ENCODE data around the gene PRKAG3.

Gene PRKAG3

GRCh38 chr2:218837495-218837894, 5.9 kb upstream of the PRKAG3 start:
- no peak for DNase-seq

- no peak for DNase-seq
These were observed 3.1 kb upstream of the PRKAG3 start for GRCh38 chr2:218834685-218835084.

DNA sequence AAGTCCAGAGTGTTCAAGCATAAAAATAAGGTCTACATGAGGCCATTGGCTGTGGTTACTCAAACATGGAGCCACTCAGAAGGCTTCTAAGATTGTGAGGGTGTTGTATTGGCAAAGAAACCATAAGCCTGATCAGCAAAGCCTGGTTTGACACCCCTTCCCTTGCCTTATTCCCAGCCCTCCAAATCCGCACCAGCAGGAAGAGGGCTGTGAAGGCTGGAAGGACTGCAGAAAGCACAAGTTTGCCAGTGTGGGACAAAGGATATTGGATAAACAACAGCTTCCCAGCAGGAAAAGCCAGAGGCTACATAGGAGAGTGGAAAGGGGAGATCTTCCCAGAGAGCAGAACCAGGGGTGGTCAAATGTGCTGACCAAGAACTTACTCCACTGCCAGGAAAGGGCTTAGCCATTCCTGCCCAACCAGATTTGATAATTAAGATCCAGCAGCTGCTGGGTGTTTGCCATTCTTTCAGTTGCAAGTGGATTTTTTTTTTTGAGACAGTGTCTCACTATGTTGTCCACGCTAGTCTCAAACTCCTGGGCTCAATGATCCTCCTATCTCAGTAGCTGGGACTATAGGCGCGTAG, 1.5 kb upstream of the PRKAG3 start:
- no peak for DNase-seq

DNA sequence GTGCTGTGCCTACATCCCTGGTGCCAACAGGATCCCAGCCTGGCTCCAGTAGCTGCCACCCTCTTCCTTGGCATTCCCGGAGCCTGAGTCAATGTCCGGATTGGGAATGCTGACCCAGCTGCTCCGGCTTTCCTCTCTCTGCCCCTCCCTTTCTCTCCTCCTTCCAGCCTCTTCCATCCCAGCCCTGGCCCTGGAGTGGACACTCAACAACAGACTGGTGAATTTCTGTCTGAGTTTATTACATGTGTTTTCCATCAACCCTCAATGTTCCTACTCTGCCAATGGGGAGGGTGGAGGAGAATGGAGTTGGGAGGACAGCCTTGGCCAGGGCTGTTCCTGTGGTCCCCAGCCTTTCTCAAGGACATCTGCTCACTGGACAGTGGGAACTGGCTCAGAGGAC, 917 bp upstream of the PRKAG3 start:
- DNase-seq = no peak

DNA sequence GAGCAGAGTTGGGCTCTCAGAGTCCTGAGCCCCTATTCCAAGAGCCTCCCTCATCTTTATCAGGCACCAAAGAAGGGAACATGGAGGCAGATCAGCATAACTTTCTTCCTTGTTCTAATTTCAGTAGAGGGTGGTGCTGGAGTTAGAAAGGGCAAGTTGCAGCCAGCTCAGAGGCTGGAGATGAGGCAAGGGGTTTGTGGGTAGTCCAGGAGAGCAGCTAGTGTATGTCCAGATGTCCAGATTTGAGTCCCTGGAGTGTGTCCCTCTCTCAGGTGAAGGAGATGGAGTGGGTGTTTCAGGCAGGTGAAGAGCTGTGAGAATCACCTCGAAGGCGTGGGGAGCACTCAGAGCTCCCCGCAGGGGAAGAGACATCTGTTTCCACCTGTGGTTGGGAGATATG, 478 bp upstream of the PRKAG3 start:
- DNase-seq = no peak

DNA sequence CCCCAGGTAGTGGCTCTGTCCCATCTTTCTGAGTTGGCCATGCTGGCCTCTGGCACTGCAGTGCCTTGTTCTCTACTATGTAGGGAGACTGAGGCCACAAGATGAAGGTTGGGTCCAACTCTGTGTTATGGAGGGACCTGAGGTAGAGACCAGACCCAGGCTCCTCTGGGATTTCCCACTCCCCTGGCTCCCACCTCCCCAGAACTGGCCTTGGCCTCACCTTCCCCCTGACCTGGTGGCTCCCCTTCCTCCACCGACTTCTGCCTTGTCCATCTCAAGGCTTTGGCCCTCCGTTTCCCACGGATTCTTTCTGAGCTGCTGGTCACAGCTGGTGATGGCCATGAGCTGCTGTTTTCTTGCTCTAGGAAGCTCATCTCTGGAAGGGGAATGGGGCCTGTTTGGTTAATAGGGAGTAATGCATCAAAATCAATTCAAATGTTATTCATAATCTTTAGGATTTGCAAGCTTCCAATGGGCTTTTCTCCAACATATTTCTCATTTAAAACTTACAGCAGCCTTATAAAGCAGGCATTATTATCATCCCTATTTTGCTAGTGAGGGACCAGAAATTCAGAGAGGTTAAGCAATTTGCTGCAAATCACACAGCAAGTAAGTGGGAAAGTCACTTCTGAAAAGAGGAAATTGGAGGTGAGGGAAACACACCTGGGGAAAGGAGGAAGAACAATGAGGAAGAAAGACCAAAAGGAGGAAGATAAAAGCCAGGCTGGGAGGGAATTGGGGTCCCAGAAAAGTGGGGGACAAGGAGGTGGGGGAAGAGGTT, 887 bp downstream of the PRKAG3 start:
- DNase-seq = no peak

DNA sequence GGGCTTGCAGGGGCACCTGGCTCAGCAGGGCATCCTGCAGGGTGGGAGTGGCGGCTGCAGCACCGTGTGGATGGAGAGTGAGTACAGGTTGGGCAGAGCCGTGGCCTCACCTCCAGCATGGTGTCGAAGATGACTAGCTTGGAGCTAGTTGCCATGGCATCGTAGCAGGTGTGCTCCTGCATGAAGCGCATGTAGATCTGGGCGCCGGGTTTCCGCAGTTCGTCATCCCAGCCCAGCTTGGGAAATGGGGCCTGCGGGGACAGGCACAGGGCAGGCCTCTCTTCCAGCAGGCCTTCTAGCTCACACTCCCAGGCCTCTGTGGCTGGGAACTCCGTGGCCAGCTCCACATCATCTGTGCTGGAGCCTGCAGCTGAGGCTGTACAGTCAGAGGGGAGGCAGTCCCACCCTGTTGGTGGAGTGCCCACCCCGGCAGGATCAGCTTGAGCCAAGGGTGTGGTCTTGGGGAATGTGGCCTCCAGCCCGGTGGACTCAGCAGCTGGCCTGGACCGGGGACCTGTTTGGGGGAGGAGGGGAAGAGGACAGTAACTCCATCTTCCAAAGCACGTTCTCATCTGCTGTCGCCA, 1.6 kb downstream of the PRKAG3 start:
- no peak for DNase-seq

DNA sequence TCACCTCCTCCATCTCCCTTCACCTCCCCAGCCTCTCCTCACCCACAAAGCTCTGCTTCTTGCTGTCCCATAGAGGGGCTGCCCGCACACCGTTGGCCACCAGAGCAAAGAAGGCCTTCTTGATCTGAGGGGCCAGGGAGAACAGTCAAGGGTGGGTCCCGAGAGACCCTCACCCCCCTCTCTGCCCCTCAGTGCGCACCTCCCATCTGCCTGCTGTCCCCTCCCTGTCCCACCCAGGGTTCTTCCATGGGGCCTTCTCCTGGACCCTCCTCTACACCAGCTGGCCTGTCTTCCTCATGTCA, 3.2 kb downstream of the PRKAG3 start:
- no peak for DNase-seq

DNA sequence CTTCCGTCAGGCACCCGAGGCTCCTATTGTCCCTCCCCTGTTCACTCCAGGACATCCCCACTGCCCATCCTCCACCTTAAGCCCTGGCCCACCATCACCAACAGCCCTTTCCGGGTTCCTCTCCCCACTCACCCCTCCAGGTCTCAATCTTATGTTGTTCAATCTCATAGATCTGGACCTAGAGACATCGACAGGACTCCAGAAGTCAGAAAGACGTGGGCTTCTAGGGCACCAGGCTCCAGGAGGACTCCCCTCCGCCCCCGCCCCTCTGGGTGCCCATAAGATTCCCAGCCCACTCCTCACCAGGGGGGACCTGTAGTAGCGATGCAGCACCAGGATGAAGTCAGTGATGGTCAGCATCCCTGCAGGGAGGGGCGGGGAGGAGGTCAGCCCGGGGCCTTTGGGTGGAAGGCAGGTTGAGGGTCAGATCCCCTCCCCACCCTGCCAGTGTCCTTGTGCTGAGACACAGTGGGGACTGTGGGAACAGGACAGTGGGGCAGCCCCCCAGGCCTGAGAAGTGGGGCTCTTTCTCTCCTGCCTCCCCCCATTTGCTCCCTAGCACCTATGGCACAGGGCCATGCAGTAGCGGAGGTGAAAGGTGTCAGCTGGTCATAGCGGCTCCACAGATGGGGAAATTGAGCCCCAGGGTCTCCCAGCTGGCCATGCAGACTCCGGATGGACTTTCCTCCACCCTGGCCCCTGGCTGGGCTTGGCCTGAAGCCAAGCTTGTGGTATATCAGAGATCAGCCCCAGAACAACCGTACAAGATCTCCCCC, 3.7 kb downstream of the PRKAG3 start:
- DNase-seq = no peak

GRCh38 chr2:218826791-218827190, 4.8 kb downstream of the PRKAG3 start:
- DNase-seq = no peak

DNA sequence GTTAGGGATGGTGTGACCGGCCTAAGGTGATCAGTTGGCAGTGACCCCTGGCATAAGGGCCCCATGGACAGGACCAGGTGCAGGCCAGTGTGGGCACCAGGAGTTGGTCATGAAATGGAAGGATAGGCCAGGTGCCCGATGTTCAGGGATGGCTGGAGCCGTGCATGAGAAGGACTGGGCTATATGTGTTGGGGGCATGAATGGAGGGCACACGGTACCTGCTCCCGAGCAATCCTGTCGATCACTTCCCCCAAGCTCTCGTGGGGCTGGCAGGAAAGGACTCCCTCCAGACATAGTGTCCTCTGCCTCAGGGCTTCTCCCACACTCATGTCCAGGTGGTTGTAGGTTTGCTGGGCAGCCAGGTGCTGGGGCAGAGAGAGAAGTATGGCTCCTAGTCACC, 7.6 kb downstream of the PRKAG3 start:
- DNase-seq = no peak

GRCh38 chr2:218823196-218823855, 8.3 kb downstream of the PRKAG3 start:
- DNase-seq = no peak

GRCh38 chr2:218822622-218823021, 9.0 kb downstream of the PRKAG3 start:
- no peak for DNase-seq

GRCh38 chr2:218821605-218822211, 9.9 kb downstream of the PRKAG3 start:
- no peak for DNase-seq

GRCh38 chr2:218820746-218821369, 10.7 kb downstream of the PRKAG3 start:
- no peak for DNase-seq

- DNase-seq = no peak
These were observed 12.5 kb downstream of the PRKAG3 start for GRCh38 chr2:218819093-218819492.

GRCh38 chr2:218816561-218817011, 15.0 kb downstream of the PRKAG3 start:
- no peak for DNase-seq

DNA sequence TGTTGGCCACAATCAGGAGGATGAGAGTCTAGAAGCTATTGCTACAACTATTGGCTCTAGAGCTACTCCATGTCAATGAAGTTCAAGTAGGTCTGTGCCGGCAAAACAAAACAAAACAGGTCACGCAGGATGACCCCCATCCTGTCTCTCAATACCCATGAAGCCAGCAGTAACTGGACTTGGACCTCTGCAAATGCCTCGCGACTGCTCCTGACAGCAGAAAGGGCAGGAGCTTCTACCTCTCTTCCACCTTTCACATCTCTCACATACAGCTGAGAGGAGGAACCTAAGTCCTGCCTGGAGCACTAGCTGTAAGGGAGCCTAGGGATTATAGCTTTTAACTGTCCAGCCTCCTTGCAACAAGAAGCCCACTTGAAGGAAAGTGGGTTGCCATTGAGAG, 16.0 kb downstream of the PRKAG3 start:
- no peak for DNase-seq

GRCh38 chr2:218815244-218815637, 16.4 kb downstream of the PRKAG3 start:
- no peak for DNase-seq

DNA sequence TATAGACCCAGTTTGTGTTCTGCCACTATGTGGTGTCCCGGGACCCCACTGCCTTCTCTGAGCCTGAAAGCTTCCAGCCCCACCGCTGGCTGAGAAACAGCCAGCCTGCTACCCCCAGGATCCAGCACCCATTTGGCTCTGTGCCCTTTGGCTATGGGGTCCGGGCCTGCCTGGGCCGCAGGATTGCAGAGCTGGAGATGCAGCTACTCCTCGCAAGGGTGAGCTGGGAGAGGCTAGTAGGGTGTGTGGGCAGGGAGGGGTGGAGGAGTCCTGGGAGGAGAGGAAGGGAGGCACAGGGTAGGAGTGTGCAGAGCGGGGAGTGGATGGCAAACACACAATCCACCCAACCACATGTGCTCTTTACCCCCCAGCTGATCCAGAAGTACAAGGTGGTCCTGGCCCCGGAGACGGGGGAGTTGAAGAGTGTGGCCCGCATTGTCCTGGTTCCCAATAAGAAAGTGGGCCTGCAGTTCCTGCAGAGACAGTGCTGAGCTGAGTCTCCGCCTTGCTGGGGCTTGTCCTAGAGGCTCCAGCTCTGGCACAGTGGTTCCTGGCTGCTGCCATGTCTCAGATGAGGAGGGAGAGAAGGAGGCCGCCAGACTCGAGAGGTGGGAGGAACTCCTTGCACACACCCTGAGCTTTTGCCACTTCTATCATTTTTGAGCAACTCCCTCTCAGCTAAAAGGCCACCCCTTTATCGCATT, 16.9 kb downstream of the PRKAG3 start:
- no peak for DNase-seq

DNA sequence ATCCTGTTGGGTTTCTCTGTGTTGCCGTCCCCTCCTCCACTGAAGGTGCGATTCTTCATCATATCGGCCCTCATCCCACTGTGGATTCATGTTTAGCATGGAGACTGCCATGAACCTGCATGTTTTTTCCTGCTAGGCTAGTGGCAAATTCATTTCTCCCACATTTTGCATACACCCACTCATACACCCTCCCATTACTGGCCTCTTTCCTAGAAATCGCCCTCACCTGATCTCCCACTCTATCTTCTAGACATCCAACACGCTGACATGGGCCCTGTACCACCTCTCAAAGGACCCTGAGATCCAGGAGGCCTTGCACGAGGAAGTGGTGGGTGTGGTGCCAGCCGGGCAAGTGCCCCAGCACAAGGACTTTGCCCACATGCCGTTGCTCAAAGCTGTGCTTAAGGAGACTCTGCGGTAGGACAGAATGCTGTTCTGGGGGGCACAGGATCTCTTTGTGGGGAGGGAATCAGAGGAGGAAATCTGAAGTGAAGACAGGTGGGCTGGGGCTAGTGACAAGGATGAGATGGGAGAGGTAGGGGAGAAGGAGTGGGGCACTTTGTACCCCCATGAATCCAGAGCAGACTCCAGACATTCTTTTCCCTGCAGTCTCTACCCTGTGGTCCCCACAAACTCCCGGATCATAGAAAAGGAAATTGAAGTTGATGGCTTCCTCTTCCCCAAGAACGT, 17.7 kb downstream of the PRKAG3 start:
- DNase-seq = no peak
